GM12878 (cell line): Measurements from ENCODE around the gene FBXL17. TPM values are rescaled to one million over a fixed set of nuclear protein-coding genes. Genes with fewer than 3 reads are reported as not detected.

Experiments
- ATAC-seq: fragments of 200-7000 bp; cut with Tn5 transposase; 3 replicates; pipeline ENCODE4 v1.9.1; 2020; ENCODE audit warnings: mild to moderate bottlenecking, moderate library complexity
- BruUV-seq: library from RNA; stranded (reverse); fragments of 400-500 nt; replicated peaks from 2 replicates; lab custom pipeline; 2021; lab: Mats Ljungman, UMichigan
- CTCF ChIA-PET: fragments of 300-600 bp; sonication (Branson Sonifier 250); formaldehyde crosslinking; extraction: SDS; loops from one replicate; lab custom pipeline; 2021; ENCODE audit warnings: inconsistent platforms; lab: Yijun Ruan, JAX
- POLR2A ChIA-PET: fragments of 350-600 bp; formaldehyde crosslinking; extraction: SDS; loops from one replicate; lab custom pipeline; 2021; ENCODE audit warnings: inconsistent platforms; lab: Charles Lee
- RAD21 ChIA-PET: fragments of 300-600 bp; sonication (Branson Sonifier 250); formaldehyde crosslinking; loops from one replicate; lab custom pipeline; 2023; ENCODE audit warnings: antibody characterized with exemption; ENCODE audit not compliant: unreplicated experiment; lab: Charles Lee
- SMC1A ChIA-PET: fragments of 300-600 bp; sonication (Branson Sonifier 250); formaldehyde crosslinking; loops from one replicate; lab custom pipeline; 2023; ENCODE audit not compliant: unreplicated experiment, uncharacterized antibody; lab: Charles Lee
- DNase-seq: peaks from one replicate; pipeline ENCODE4 v3.0.0-alpha.2; 2011; ENCODE audit warnings: low read depth, low spot score
- FAIRE-seq: peaks from 3 replicates; lab custom pipeline; 2011; peaks lifted over from hg19 to GRCh38; lab: Jason Lieb, UNC
- H2AFZ ChIP-seq: 2 replicates; pipeline ENCODE4 v1.6.0; 2011; ENCODE audit warnings: low read depth, low read length, control low read depth; ENCODE audit not compliant: control insufficient read depth
- H3K27ac ChIP-seq: 2 replicates; pipeline ENCODE4 v1.5.1; 2011; ENCODE audit warnings: control low read depth; ENCODE audit not compliant: control insufficient read depth, insufficient read depth
- H3K27me3 ChIP-seq, 2 experiments: replicated peaks in 1 of 2; 2 replicates each; pipeline versions ENCODE4 v1.6.0 to v1.6.1; 2011; ENCODE audit warnings: low read length in 1 of 2; ENCODE audit not compliant: control insufficient read depth in 2 of 2, insufficient read depth in 2 of 2
- H3K36me3 ChIP-seq, 2 experiments: 2 replicates each; pipeline ENCODE4 v1.5.1; 2011; ENCODE audit warnings: low read length in 1 of 2; ENCODE audit not compliant: control insufficient read depth in 2 of 2, insufficient read depth in 2 of 2
- H3K4me1 ChIP-seq: 2 replicates; pipeline ENCODE4 v1.6.1; 2011; ENCODE audit warnings: mild to moderate bottlenecking, low read length, moderate library complexity, mixed read lengths; ENCODE audit not compliant: control insufficient read depth, insufficient read depth
- H3K4me2 ChIP-seq: 2 replicates; pipeline ENCODE4 v1.6.0; 2011; ENCODE audit warnings: control low read depth; ENCODE audit not compliant: control insufficient read depth, insufficient read depth
- H3K4me3 ChIP-seq: fragments of 200-600 bp; sonication (generic); 2 replicates; pipeline ENCODE4 v1.5.1; 2016
- H3K79me2 ChIP-seq: 2 replicates; pipeline ENCODE4 v1.6.0; 2011; ENCODE audit warnings: low read length; ENCODE audit not compliant: control insufficient read depth, insufficient read depth
- H3K9ac ChIP-seq: 2 replicates; pipeline ENCODE4 v1.8.0; 2011; ENCODE audit warnings: low read length, control low read depth, mixed read lengths; ENCODE audit not compliant: control insufficient read depth, insufficient read depth
- H3K9me3 ChIP-seq: replicated peaks from 3 replicates; pipeline ENCODE4 v1.5.1; 2011; ENCODE audit warnings: mild to moderate bottlenecking, low read length; ENCODE audit not compliant: control insufficient read depth, insufficient read depth
- H4K20me1 ChIP-seq: 2 replicates; pipeline ENCODE4 v1.6.0; 2011; ENCODE audit not compliant: control insufficient read depth, insufficient read depth
- RAD21 ChIP-seq: IDR thresholded peaks from 2 replicates; pipeline ENCODE4 v1.6.1; 2011; ENCODE audit warnings: mild to moderate bottlenecking, low read depth, low read length, moderate library complexity; ENCODE audit not compliant: insufficient read depth
- SMC3 ChIP-seq: IDR thresholded peaks from 2 replicates; pipeline ENCODE4 v1.6.1; 2011; ENCODE audit warnings: low read length, improper control_type of control experiment, borderline replicate concordance
- in situ Hi-C: fragments of 300-500 bp; cut with MboI; formaldehyde crosslinking; loops from 9 replicates; pipeline ENCODE4 v1.14.3; 2018; ENCODE audit warnings: mixed read lengths
- intact Hi-C: fragments of 100-400 bp; cut with micrococcal nuclease; formaldehyde crosslinking; loops from one replicate; pipeline ENCODE4 v1.14.2; 2022; ENCODE audit not compliant: unreplicated experiment
- polyA plus RNA-seq, 11 experiments: library from polyadenylated mRNA; depleted of rRNA in 4 of 11; unstranded in 6 of 11; stranded (reverse) in 5 of 11; fragments of >200 nt; fragmentation: Nextera tagmentation in 4 of 11; fragmentation: Illumina TruSeq in 1 of 11; extraction: Ambion mirVana in 4 of 11; extraction: Trizol in 1 of 11; gene quantifications; 1 replicate in 1 of 11; 2 replicates in 10 of 11; pipeline versions ENCODE4 v1.2.1 to v1.2.3, GENCODE V29; 2011 to 2016; ENCODE audit warnings: inconsistent platforms in 2 of 11, missing spikeins in 2 of 11, low read depth in 1 of 11
- total RNA-seq, 4 experiments: library from RNA; depleted of rRNA in 3 of 4; stranded (reverse); fragments of >200 nt in 3 of 4; fragmentation: Illumina TruSeq in 1 of 4; extraction: Trizol in 1 of 4; gene quantifications; 2 replicates each; pipeline versions ENCODE4 v1.2.1 to v1.2.3, GENCODE V29; 2013 to 2021
- TF ChIP-seq, protein P1 (sequence below): fragments of 450-650 bp; IDR thresholded peaks from 2 replicates; pipeline ENCODE4 v1.6.1; 2017; ENCODE audit warnings: mild to moderate bottlenecking, low read depth, inconsistent platforms; ENCODE audit not compliant: poor library complexity, severe bottlenecking
- TF ChIP-seq, protein P2 (sequence below), 3 experiments: IDR thresholded peaks in 2 of 3; conservative IDR thresholded peaks in 1 of 3; 2 replicates each; pipeline ENCODE4 v1.5.1; 2011; ENCODE audit warnings: low read depth in 3 of 3, low read length in 3 of 3, mild to moderate bottlenecking in 3 of 3, control low read depth in 2 of 3, moderate library complexity in 2 of 3, inconsistent platforms in 1 of 3, mixed read lengths in 1 of 3; ENCODE audit not compliant: control insufficient read depth in 2 of 3, insufficient read depth in 1 of 3; ENCODE audit errors: extremely low read depth in 1 of 3

FBXL17 gene
- total and polyA plus RNA-seq, 10 of the 15 experiments (the other 5 are each of a cell fraction or from before 2014, with no cell fraction given): 0.88 to 9.0 (median 4.4) TPM

DNA sequence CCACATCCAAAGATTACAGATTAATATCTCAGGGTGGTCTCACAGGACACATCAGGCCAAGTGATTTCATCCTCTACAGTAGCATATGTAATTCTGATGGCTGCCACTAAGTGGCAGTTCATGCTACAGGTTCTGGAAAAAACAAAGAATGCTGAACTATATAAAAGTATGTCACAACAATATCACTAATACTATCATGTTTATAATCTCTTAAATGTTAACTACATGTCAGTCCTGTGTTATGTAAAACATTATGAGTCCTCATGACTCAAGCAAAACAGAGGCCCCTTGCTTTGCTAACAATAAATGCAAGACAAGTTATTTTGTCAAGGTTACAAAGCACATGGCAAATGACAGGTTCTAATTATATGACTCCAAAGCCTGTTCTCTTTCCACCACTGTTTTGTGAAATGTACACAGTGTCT, 233.2 kb downstream of the FBXL17 start:
- ChIA-PET RAD21 (interaction anchor here (0.7 kb wide), 1 partner anchor 197 kb away, joined by 3 read pairs; no protein-coding TSS in a partner anchor), CTCF (interaction anchor here (0.9 to 1.2 kb wide), 2 partner anchors 111 to 195 kb away, joined by 3 to 4 read pairs; no protein-coding TSS in a partner anchor)
- intact Hi-C loops: loop anchor here (2.0 kb wide), 1 partner anchor 196 kb away; no protein-coding TSS in a partner anchor
- in situ Hi-C loops: no loop called here
- H3K36me3 ChIP-seq: no peaks in the 10 kb centered on the region
- TF ChIP-seq, protein P1, sequence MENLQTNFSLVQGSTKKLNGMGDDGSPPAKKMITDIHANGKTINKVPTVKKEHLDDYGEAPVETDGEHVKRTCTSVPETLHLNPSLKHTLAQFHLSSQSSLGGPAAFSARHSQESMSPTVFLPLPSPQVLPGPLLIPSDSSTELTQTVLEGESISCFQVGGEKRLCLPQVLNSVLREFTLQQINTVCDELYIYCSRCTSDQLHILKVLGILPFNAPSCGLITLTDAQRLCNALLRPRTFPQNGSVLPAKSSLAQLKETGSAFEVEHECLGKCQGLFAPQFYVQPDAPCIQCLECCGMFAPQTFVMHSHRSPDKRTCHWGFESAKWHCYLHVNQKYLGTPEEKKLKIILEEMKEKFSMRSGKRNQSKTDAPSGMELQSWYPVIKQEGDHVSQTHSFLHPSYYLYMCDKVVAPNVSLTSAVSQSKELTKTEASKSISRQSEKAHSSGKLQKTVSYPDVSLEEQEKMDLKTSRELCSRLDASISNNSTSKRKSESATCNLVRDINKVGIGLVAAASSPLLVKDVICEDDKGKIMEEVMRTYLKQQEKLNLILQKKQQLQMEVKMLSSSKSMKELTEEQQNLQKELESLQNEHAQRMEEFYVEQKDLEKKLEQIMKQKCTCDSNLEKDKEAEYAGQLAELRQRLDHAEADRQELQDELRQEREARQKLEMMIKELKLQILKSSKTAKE: no peak
- TF ChIP-seq, protein P2, sequence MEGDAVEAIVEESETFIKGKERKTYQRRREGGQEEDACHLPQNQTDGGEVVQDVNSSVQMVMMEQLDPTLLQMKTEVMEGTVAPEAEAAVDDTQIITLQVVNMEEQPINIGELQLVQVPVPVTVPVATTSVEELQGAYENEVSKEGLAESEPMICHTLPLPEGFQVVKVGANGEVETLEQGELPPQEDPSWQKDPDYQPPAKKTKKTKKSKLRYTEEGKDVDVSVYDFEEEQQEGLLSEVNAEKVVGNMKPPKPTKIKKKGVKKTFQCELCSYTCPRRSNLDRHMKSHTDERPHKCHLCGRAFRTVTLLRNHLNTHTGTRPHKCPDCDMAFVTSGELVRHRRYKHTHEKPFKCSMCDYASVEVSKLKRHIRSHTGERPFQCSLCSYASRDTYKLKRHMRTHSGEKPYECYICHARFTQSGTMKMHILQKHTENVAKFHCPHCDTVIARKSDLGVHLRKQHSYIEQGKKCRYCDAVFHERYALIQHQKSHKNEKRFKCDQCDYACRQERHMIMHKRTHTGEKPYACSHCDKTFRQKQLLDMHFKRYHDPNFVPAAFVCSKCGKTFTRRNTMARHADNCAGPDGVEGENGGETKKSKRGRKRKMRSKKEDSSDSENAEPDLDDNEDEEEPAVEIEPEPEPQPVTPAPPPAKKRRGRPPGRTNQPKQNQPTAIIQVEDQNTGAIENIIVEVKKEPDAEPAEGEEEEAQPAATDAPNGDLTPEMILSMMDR (IDR thresholded peaks at IDR 0.05 in 2 of 3, conservative IDR thresholded peaks at IDR 0.05 in 1 of 3; ENCODE audit: control insufficient read depth in 2 of 3, extremely low read depth in 1 of 3, insufficient read depth in 1 of 3, low read depth in 3 of 3, low read length in 3 of 3): peak; percentile 54 to 62 (median 54)
- TF ChIP-seq RAD21: peak; percentile 46; the same call in 1 of the 2 replicates
- peak; percentile 26; the same call in 1 of the 2 replicates for TF ChIP-seq SMC3
- TF ChIP-seq, all 136 proteins: peak for 3
- H3K4me1 ChIP-seq: no peaks in the 10 kb centered on the region
- no peaks in the 10 kb centered on the region for H3K27me3 ChIP-seq
- no peak overlapping the region for H3K4me2 ChIP-seq
- BruUV-seq: no TSS peak
- no peak overlapping the region for H3K4me3 ChIP-seq
- no peak overlapping the region for H3K9ac ChIP-seq
- peak; percentile 80 for FAIRE-seq
- H3K9me3 ChIP-seq: no peaks in the 10 kb centered on the region
- H2AFZ ChIP-seq: no peak overlapping the region
- H3K27ac ChIP-seq: no peak overlapping the region
- no peaks in the 10 kb centered on the region for H3K79me2 ChIP-seq
- ChIA-PET POLR2A (no interaction called here), SMC1A (no interaction called here)
- H4K20me1 ChIP-seq: no peaks in the 10 kb centered on the region
- ATAC-seq: peak; percentile 78
- no peak for DNase-seq
